ENCODE data around the gene SIN3B.

The SIN3B gene

GRCh38 chr19:16921766-16922591 lies 92.8 kb downstream of the SIN3B start:
- Histone ChIP-seq H3K4me1 (ENCODE audit: control insufficient read depth, insufficient read depth, low read length) (no peaks in the 10 kb centered on the region), H3K27me3 (ENCODE audit: control insufficient read depth, insufficient read depth, low read length) (no peaks in the 10 kb centered on the region), H3K4me3 (ENCODE audit: low read depth, low read length) (no peak overlapping the region), H3K9me3 (ENCODE audit: control insufficient read depth, insufficient read depth, low read length) (no peaks in the 10 kb centered on the region), H3K36me3 (ENCODE audit: control insufficient read depth, insufficient read depth, low read length) (no peaks in the 10 kb centered on the region), H3K9ac (ENCODE audit: low read depth, low read length) (no peak overlapping the region)

GRCh38 chr19:16922592-16922934 lies 93.4 kb downstream of the SIN3B start:
- no peaks in the 10 kb centered on the region for H3K27me3 ChIP-seq (ENCODE audit: control insufficient read depth, insufficient read depth, low read length)
- no peaks in the 10 kb centered on the region for H3K4me1 ChIP-seq (ENCODE audit: control insufficient read depth, insufficient read depth, low read length)
- no peaks in the 10 kb centered on the region for H3K36me3 ChIP-seq (ENCODE audit: control insufficient read depth, insufficient read depth, low read length)
- no peak overlapping the region for H3K9ac ChIP-seq (ENCODE audit: low read depth, low read length)
- H3K9me3 ChIP-seq (ENCODE audit: control insufficient read depth, insufficient read depth, low read length) = no peaks in the 10 kb centered on the region
- no peak overlapping the region for H3K4me3 ChIP-seq (ENCODE audit: low read depth, low read length)

GRCh38 chr19:16922949-16923348 lies 93.8 kb downstream of the SIN3B start:
- H3K36me3 ChIP-seq (ENCODE audit: control insufficient read depth, insufficient read depth, low read length) = no peaks in the 10 kb centered on the region
- no peaks in the 10 kb centered on the region for H3K9me3 ChIP-seq (ENCODE audit: control insufficient read depth, insufficient read depth, low read length)
- H3K4me1 ChIP-seq (ENCODE audit: control insufficient read depth, insufficient read depth, low read length) = no peaks in the 10 kb centered on the region
- no peaks in the 10 kb centered on the region for H3K27me3 ChIP-seq (ENCODE audit: control insufficient read depth, insufficient read depth, low read length)
- H3K4me3 ChIP-seq (ENCODE audit: low read depth, low read length) = no peak overlapping the region
- no peak overlapping the region for H3K9ac ChIP-seq (ENCODE audit: low read depth, low read length)

- Histone ChIP-seq H3K9ac (ENCODE audit: low read depth, low read length) (no peak overlapping the region), H3K27me3 (ENCODE audit: control insufficient read depth, insufficient read depth, low read length) (no peaks in the 10 kb centered on the region), H3K9me3 (ENCODE audit: control insufficient read depth, insufficient read depth, low read length) (no peaks in the 10 kb centered on the region), H3K4me1 (ENCODE audit: control insufficient read depth, insufficient read depth, low read length) (no peaks in the 10 kb centered on the region), H3K36me3 (ENCODE audit: control insufficient read depth, insufficient read depth, low read length) (no peaks in the 10 kb centered on the region), H3K4me3 (ENCODE audit: low read depth, low read length) (no peak overlapping the region)
Observed at GRCh38 chr19:16927883-16928282, 98.7 kb downstream of the SIN3B start.

GRCh38 chr19:16928351-16928750 lies 99.2 kb downstream of the SIN3B start:
- no peaks in the 10 kb centered on the region for H3K36me3 ChIP-seq (ENCODE audit: control insufficient read depth, insufficient read depth, low read length)
- H3K4me3 ChIP-seq (ENCODE audit: low read depth, low read length) = no peak overlapping the region
- H3K9me3 ChIP-seq (ENCODE audit: control insufficient read depth, insufficient read depth, low read length) = no peaks in the 10 kb centered on the region
- no peak overlapping the region for H3K9ac ChIP-seq (ENCODE audit: low read depth, low read length)
- no peaks in the 10 kb centered on the region for H3K4me1 ChIP-seq (ENCODE audit: control insufficient read depth, insufficient read depth, low read length)
- no peaks in the 10 kb centered on the region for H3K27me3 ChIP-seq (ENCODE audit: control insufficient read depth, insufficient read depth, low read length)

GRCh38 chr19:16928916-16929315 lies 99.7 kb downstream of the SIN3B start:
- no peaks in the 10 kb centered on the region for H3K9me3 ChIP-seq (ENCODE audit: control insufficient read depth, insufficient read depth, low read length)
- no peaks in the 10 kb centered on the region for H3K4me1 ChIP-seq (ENCODE audit: control insufficient read depth, insufficient read depth, low read length)
- no peak overlapping the region for H3K9ac ChIP-seq (ENCODE audit: low read depth, low read length)
- no peaks in the 10 kb centered on the region for H3K36me3 ChIP-seq (ENCODE audit: control insufficient read depth, insufficient read depth, low read length)
- H3K27me3 ChIP-seq (ENCODE audit: control insufficient read depth, insufficient read depth, low read length) = no peaks in the 10 kb centered on the region
- H3K4me3 ChIP-seq (ENCODE audit: low read depth, low read length) = no peak overlapping the region

Data from iPS-15b (cell line).